ENCODE results near the gene PALMD.

Gene PALMD

GRCh38 chr1:99645699-99646531 is at the start of gene PALMD:
TSS of gene PALMD (plus strand) at chr1:99646113. CDS start at chr1:99646318, 205 bp downstream.
- no peak for DNase-seq

GRCh38 chr1:99598738-99599411 is 47.0 kb upstream of the PALMD start:
- DNase-seq = no peak

GRCh38 chr1:99599678-99600175 is 46.2 kb upstream of the PALMD start:
- DNase-seq = no peak

GRCh38 chr1:99600782-99601181 is 45.1 kb upstream of the PALMD start:
- DNase-seq = no peak

GRCh38 chr1:99601208-99601607 is 44.7 kb upstream of the PALMD start:
- DNase-seq = no peak

- no peak for DNase-seq
These were observed 44.1 kb upstream of the PALMD start for GRCh38 chr1:99601709-99602403.

GRCh38 chr1:99602404-99602969 is 43.4 kb upstream of the PALMD start:
- no peak for DNase-seq

- no peak for DNase-seq
These were observed 42.0 kb upstream of the PALMD start for GRCh38 chr1:99603699-99604560.

GRCh38 chr1:99606306-99606705 is 39.6 kb upstream of the PALMD start:
- no peak for DNase-seq

- no peak for DNase-seq
These were observed 38.3 kb upstream of the PALMD start for GRCh38 chr1:99607590-99607989.

- no peak for DNase-seq
These were observed 37.9 kb upstream of the PALMD start for GRCh38 chr1:99608058-99608457.

- no peak for DNase-seq
These were observed 32.2 kb upstream of the PALMD start for GRCh38 chr1:99613716-99614115.

GRCh38 chr1:99614728-99615127 is 31.2 kb upstream of the PALMD start:
- no peak for DNase-seq

- no peak for DNase-seq
These were observed 26.3 kb upstream of the PALMD start for GRCh38 chr1:99619583-99619982.

- DNase-seq = no peak
These were observed 24.5 kb upstream of the PALMD start for GRCh38 chr1:99621340-99621901.

GRCh38 chr1:99622702-99623347 is 23.1 kb upstream of the PALMD start:
- DNase-seq = no peak

GRCh38 chr1:99623554-99623953 is 22.4 kb upstream of the PALMD start:
- no peak for DNase-seq

GRCh38 chr1:99627615-99628014 is 18.3 kb upstream of the PALMD start:
- DNase-seq = no peak

GRCh38 chr1:99629164-99629563 is 16.7 kb upstream of the PALMD start:
- no peak for DNase-seq

GRCh38 chr1:99634971-99635624 is 10.8 kb upstream of the PALMD start:
- no peak for DNase-seq

- no peak for DNase-seq
These were observed 10.2 kb upstream of the PALMD start for GRCh38 chr1:99635664-99636063.
